ENCODE measurements around the gene SPRED3. TPM values are rescaled to one million over a fixed set of nuclear protein-coding genes. Genes with fewer than 3 reads are reported as not detected.

SPRED3 gene
- total RNA-seq, 1 donor from 2014 or later: 0.71 TPM

DNA sequence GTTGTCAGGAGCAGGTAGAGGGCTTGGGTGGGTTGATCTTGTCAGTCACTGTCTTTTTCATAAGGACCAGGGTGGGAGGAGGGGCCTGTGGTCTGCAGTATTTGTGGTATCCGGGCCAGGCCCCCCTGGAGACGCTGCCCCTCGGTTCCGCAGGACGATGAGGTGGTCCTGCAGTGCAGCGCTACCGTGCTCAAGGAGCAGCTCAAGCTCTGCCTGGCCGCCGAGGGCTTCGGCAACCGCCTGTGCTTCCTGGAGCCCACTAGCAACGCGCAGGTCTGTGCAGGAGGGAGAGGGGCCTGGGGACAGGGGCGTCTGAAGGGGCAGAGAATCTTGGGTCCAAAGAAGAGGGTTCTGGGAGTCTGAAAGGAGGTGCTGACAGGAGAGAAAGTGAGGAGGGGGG lies 52.1 kb downstream of the SPRED3 start:
- intact Hi-C loops (cut with micrococcal nuclease): no loop called here
- no peak for TF ChIP-seq CTCF (IDR thresholded peaks at IDR 0.05; ENCODE audit: borderline replicate concordance)
- Histone ChIP-seq H3K9me3 (replicated peaks) (no peaks in the 10 kb centered on the region), H3K27me3 (ENCODE audit: low read depth) (peaks cover 70% of the 10 kb centered on the region), H3K36me3 (no peaks in the 10 kb centered on the region), H3K27ac (replicated peaks) (no peak overlapping the region), H3K4me1 (no peaks in the 10 kb centered on the region), H3K4me3 (no peak overlapping the region)
- no peak for DNase-seq

- intact Hi-C loops (cut with micrococcal nuclease): no loop called here
- no peaks in the 10 kb centered on the region for H3K9me3 ChIP-seq (replicated peaks)
- no peaks in the 10 kb centered on the region for H3K4me1 ChIP-seq
- no peak for DNase-seq
- no peak for TF ChIP-seq CTCF (IDR thresholded peaks at IDR 0.05; ENCODE audit: borderline replicate concordance)
- peaks cover 59% of the 10 kb centered on the region for H3K27me3 ChIP-seq (ENCODE audit: low read depth)
- H3K27ac ChIP-seq (replicated peaks): no peak overlapping the region
- H3K4me3 ChIP-seq: no peak overlapping the region
- no peaks in the 10 kb centered on the region for H3K36me3 ChIP-seq
These were observed 53.3 kb downstream of the SPRED3 start for GRCh38 chr19:38441657-38442348.

DNA sequence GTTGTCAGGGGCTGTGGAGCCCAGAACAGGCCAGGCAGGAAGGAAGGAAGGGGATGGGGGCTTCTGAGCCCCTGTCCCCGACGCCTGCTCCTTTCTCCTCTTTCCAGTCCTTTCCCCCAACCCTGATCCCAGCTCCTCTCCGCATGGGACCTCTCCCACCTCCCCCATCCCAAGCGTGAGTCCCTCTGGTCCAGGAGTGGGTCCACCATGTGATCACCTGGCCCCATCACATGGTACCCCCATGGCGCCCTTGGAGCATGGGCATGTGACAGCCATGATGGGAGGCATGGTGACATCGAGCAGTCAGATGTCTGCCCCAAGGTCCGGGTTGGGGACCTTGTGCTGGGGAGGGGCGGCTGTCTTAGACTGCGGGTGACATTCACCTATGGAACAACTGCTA lies 54.2 kb downstream of the SPRED3 start:
- Histone ChIP-seq H3K27ac (replicated peaks) (no peak overlapping the region), H3K4me3 (no peak overlapping the region), H3K4me1 (no peaks in the 10 kb centered on the region), H3K27me3 (ENCODE audit: low read depth) (peaks cover 56% of the 10 kb centered on the region), H3K9me3 (replicated peaks) (no peaks in the 10 kb centered on the region), H3K36me3 (no peaks in the 10 kb centered on the region)
- intact Hi-C loops (cut with micrococcal nuclease): no loop called here
- TF ChIP-seq CTCF (IDR thresholded peaks at IDR 0.05; ENCODE audit: borderline replicate concordance): no peak
- DNase-seq: no peak

GRCh38 chr19:38443458-38443999 lies 55.0 kb downstream of the SPRED3 start:
- TF ChIP-seq CTCF (IDR thresholded peaks at IDR 0.05; ENCODE audit: borderline replicate concordance): no peak
- Histone ChIP-seq H3K27ac (replicated peaks) (no peak overlapping the region), H3K9me3 (replicated peaks) (no peaks in the 10 kb centered on the region), H3K4me1 (no peaks in the 10 kb centered on the region), H3K4me3 (no peak overlapping the region), H3K27me3 (ENCODE audit: low read depth) (peaks cover 53% of the 10 kb centered on the region), H3K36me3 (no peaks in the 10 kb centered on the region)
- intact Hi-C loops (cut with micrococcal nuclease): no loop called here
- no peak for DNase-seq

- Histone ChIP-seq H3K27me3 (ENCODE audit: low read depth) (peaks cover 49% of the 10 kb centered on the region), H3K27ac (replicated peaks) (no peak overlapping the region), H3K36me3 (no peaks in the 10 kb centered on the region), H3K9me3 (replicated peaks) (no peaks in the 10 kb centered on the region), H3K4me3 (no peak overlapping the region), H3K4me1 (no peaks in the 10 kb centered on the region)
- intact Hi-C loops (cut with micrococcal nuclease): no loop called here
- TF ChIP-seq CTCF (IDR thresholded peaks at IDR 0.05; ENCODE audit: borderline replicate concordance): no peak
- no peak for DNase-seq
These were observed 55.5 kb downstream of the SPRED3 start for GRCh38 chr19:38444026-38444425.

Measured in left ventricle myocardium inferior (tissue), 1 donor.